GM21515 (cell line): Measurements from ENCODE around the gene VNN1.
"Not testable (repeated sequence)": the region's sequence is repeated elsewhere in the genome, so short reads cannot be mapped to it uniquely, and the experiment has no call there.

ENCODE experiments used
- ATAC-seq: cut with Tn5 transposase; IDR thresholded peaks from one replicate; pipeline ENCODE4 v1.9.1; 2021; ENCODE audit not compliant: unreplicated experiment

Gene VNN1

GRCh38 chr6:132675002-132675401 is 38.9 kb downstream of the VNN1 start:
- ATAC-seq: no peak

- no peak for ATAC-seq
These were observed 40.3 kb downstream of the VNN1 start for GRCh38 chr6:132673376-132674094.

- ATAC-seq: no peak
These were observed 42.6 kb downstream of the VNN1 start for GRCh38 chr6:132671295-132671694.

- ATAC-seq: peak; percentile 72
These were observed 44.1 kb downstream of the VNN1 start for GRCh38 chr6:132669690-132670291.

GRCh38 chr6:132666118-132666517 is 47.7 kb downstream of the VNN1 start:
- ATAC-seq: no peak

DNA sequence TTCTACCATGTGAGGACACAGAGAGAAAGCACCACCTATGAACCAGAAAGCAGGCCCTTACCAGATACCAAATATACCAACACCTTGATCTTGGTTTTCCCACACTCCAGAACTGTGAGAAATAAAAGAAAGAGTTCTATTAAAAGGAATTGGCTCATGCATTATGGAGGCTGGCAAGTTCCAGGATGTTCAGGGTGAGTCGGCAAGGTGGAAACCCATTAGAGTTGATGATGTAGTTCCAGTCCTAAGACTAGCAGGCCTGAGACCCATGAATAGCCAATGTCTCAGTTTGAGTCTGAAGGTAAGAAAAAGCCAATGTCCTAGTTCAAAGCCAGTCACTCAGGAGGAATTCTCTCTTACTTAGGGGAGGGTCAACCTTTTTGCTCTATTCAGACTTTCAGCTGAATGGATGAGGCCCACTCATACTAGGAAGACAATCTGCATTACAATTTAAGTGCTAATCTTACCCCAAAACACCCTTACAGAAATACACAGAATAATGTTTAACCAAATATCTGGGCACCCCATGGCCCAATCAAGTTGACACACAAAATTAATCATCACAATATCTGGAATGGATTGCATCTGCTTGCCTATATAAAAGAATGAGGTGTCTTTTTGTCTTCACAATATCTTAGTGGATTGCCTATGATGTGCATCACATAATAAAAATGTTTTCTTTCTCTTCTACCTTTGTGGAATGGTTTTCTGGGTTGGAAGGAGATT is 49.4 kb downstream of the VNN1 start:
- no peak for ATAC-seq

GRCh38 chr6:132663661-132664060 is 50.2 kb downstream of the VNN1 start:
- no peak for ATAC-seq

DNA sequence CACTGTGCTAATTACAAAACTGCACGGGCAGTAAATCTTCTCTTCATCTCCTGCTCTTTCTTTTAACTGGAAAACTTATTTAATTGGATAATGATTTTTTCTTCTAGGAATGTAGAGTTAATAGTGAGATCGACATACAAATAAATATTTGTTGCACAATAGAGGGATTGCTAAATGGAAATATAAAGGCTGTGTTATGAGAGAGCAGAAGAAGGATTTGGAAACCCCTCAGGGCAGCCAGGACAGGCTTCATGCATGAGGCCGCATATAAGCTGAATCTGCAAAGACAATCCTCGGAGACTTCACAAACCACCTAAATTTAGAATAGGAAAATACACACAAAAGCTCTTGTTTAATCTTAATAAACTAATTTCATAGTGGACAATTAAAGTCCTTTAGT is 51.9 kb downstream of the VNN1 start:
- no peak for ATAC-seq

GRCh38 chr6:132659082-132659481 is 54.8 kb downstream of the VNN1 start, which contains the start of gene TAAR1:
Gene TAAR1, minus strand, starts transcription at chr6:132659182. Its CDS starts 13,179 bp downstream, at chr6:132646003.
- no peak for ATAC-seq

- no peak for ATAC-seq
These were observed 62.8 kb downstream of the VNN1 start for GRCh38 chr6:132651062-132651461.

GRCh38 chr6:132650429-132650828 is 63.4 kb downstream of the VNN1 start:
- ATAC-seq: no peak

DNA sequence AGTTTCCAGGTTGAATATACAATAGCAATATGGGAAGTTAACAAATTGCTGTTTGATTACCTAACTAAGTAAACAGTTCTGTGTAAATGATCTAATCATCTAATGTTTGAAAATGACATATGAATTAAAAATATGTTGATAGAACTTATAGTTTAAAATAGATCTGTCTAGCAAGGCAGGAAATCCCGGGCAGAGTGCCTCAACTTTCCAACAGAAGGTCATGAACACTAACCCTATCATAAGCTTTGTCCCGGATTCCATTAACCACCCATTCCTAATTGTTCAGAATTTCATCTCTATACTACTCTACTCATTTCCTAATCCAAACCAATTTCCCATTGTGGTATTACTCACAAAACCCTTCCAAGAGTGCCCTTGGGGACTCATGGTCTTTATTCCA is 65.0 kb downstream of the VNN1 start:
- no peak for ATAC-seq

GRCh38 chr6:132648356-132648755 is 65.5 kb downstream of the VNN1 start:
- ATAC-seq: peak; percentile 82

DNA sequence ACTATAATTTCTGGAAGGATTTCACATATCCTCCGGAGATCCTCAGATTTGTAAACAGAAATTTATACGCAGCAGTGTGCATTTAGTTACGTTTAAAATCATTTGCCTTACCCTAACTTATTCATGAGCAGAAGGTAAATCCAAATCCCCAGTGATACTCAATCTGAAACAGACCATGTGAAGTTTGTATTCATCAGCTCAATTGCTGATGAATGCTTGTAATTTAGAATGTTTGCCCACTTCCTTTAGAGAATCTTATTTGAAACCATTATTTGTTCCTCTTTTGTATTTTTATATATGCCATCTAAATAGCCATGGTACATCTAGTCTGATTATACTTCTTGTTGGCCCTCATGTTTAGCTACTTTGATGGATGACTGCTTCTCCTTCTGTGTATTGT is 70.3 kb downstream of the VNN1 start:
- no peak for ATAC-seq

- not testable (repeated sequence) for ATAC-seq
These were observed 76.7 kb downstream of the VNN1 start for GRCh38 chr6:132637135-132637534.

GRCh38 chr6:132635906-132636305 is 77.9 kb downstream of the VNN1 start:
- not testable (repeated sequence) for ATAC-seq

DNA sequence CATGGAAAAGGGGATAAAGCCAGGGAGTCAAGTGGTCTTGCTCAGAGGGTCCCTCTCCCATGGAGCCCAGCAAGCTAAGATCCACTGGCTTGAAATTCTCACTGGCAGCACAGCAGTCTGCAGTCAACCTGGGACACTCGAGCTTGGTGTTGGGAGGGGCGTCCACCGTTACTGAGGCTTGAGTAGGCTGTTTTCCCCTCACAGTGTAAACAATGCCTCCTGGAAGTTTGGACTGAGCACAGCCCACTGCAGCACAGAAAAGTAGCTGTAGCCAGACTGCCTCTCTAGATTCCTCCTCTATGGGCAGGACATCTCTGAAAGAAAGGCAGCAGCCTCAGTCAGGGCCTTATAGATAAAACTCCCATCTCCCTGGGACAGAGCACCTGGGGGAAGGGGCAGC is 78.6 kb downstream of the VNN1 start:
- ATAC-seq: not testable (repeated sequence)

DNA sequence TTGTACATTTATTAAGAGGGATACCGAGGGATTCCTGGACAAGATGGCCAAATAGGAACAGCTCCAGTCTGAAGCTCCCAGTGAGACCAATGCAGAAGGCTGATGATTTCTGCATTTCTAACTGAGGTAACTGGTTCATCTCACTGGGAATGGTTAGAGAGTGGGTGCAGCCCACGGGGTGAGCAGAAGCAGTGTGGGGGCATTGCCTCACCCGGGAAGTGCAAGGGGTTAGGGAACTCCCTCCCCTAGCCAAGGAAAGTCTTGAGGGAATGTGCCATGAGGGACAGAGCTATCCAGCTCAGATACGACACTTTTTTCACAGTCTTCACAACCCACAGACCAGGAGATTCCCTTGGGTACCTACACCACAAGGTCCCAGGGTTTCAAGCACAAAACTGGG is 79.1 kb downstream of the VNN1 start:
- no peak for ATAC-seq

DNA sequence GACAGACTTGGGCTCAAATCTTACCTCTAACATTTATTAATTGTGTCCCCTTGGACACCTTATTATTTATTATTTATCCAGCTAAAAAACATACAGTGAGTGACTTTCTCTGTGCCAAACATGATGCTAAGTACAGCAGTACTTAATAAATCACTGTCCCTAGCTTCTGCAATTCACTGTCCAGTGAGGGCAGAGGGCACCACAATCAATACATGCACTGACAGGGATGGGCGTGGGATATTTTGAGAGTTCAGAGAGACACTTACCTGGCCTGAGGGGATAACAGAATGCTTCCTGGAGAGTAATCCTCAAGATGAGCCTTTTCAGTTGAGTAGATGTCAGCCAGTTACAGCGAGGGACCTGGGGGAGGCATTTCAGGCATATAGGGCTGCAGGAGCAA is 80.5 kb downstream of the VNN1 start:
- no peak for ATAC-seq
